Measurements from ENCODE around the gene SHISA6.

GRCh38 chr17:11561702-11562101 lies 320.7 kb downstream of the SHISA6 start:
- TF ChIP-seq, protein P1, sequence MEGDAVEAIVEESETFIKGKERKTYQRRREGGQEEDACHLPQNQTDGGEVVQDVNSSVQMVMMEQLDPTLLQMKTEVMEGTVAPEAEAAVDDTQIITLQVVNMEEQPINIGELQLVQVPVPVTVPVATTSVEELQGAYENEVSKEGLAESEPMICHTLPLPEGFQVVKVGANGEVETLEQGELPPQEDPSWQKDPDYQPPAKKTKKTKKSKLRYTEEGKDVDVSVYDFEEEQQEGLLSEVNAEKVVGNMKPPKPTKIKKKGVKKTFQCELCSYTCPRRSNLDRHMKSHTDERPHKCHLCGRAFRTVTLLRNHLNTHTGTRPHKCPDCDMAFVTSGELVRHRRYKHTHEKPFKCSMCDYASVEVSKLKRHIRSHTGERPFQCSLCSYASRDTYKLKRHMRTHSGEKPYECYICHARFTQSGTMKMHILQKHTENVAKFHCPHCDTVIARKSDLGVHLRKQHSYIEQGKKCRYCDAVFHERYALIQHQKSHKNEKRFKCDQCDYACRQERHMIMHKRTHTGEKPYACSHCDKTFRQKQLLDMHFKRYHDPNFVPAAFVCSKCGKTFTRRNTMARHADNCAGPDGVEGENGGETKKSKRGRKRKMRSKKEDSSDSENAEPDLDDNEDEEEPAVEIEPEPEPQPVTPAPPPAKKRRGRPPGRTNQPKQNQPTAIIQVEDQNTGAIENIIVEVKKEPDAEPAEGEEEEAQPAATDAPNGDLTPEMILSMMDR (conservative IDR thresholded peaks at IDR 0.05 in 1 of 2, IDR thresholded peaks at IDR 0.05 in 1 of 2; ENCODE audit: low read depth in 1 of 2, low read length in 2 of 2) = no peak
- TF ChIP-seq EZH2 (IDR thresholded peaks at IDR 0.05; ENCODE audit: low read length, missing control alignments) = no peak

All from fibroblast of lung (primary cell).